ENCODE data around the gene ZNF536.

GRCh38 chr19:30356951-30357579 is 15.1 kb upstream of the ZNF536 start:
- TF ChIP-seq POLR2A (IDR thresholded peaks at IDR 0.05) (no peak), CTCF (IDR thresholded peaks at IDR 0.05) (no peak), POLR2AphosphoS5 (IDR thresholded peaks at IDR 0.05) (no peak)
